NCI-H2107 treated with DMSO at 0.1 percent for 48 hours (cell line): Measurements from ENCODE around the gene MRPL20.
"Not testable (repeated sequence)": the region's sequence is repeated elsewhere in the genome, so short reads cannot be mapped to it uniquely, and the experiment has no call there.

ENCODE experiments used
- DNase-seq: peaks from one replicate; lab custom pipeline; 2025; ENCODE audit not compliant: unreplicated experiment; lab: John Stamatoyannopoulos, UW

MRPL20 gene

GRCh38 chr1:1406821-1407635, at the start of gene MRPL20:
MRPL20 (minus strand) TSS chr1:1407293; CDS start chr1:1407217, 76 bp downstream.
- DNase-seq = peak; percentile 6

GRCh38 chr1:1456683-1457255, 49.7 kb upstream of the MRPL20 start:
- not testable (repeated sequence) for DNase-seq

- DNase-seq = not testable (repeated sequence)
Observed at GRCh38 chr1:1455934-1456333, 48.8 kb upstream of the MRPL20 start.

- DNase-seq = no peak
Observed at GRCh38 chr1:1455366-1455884, 48.3 kb upstream of the MRPL20 start.

- DNase-seq = not testable (repeated sequence)
Observed at GRCh38 chr1:1454286-1455056, 47.4 kb upstream of the MRPL20 start.

- no peak for DNase-seq
Observed at GRCh38 chr1:1452882-1453281, 45.8 kb upstream of the MRPL20 start.

GRCh38 chr1:1452365-1452739, 45.3 kb upstream of the MRPL20 start:
- DNase-seq = not testable (repeated sequence)

- no peak for DNase-seq
Observed at GRCh38 chr1:1451696-1452364, 44.7 kb upstream of the MRPL20 start.

- DNase-seq = not testable (repeated sequence)
Observed at GRCh38 chr1:1450616-1451015, 43.5 kb upstream of the MRPL20 start.

GRCh38 chr1:1449099-1449739, 42.1 kb upstream of the MRPL20 start, which contains the start of gene ATAD3C:
ATAD3C (plus strand) TSS chr1:1449689; CDS start chr1:1450684, 995 bp downstream.
- no peak for DNase-seq

GRCh38 chr1:1446631-1447030, 39.5 kb upstream of the MRPL20 start:
- not testable (repeated sequence) for DNase-seq

GRCh38 chr1:1442069-1442770, 35.1 kb upstream of the MRPL20 start:
- no peak for DNase-seq

GRCh38 chr1:1441002-1441888, 34.2 kb upstream of the MRPL20 start:
- DNase-seq = no peak

- DNase-seq = no peak
Observed at GRCh38 chr1:1440262-1441001, 33.3 kb upstream of the MRPL20 start.

- DNase-seq = no peak
Observed at GRCh38 chr1:1439546-1440261, 32.6 kb upstream of the MRPL20 start.

GRCh38 chr1:1438531-1439381, 31.7 kb upstream of the MRPL20 start:
- DNase-seq = no peak
